Esophagus muscularis mucosa (tissue), 4 donors: ENCODE results near the gene PDS5A.

Experiments
- CTCF ChIP-seq, 3 experiments: fragments of 200-600 bp in 2 of 3; fragments of 450-650 bp in 1 of 3; sonication (generic) in 2 of 3; IDR thresholded peaks; one replicate each; pipeline ENCODE4 v1.5.1; 2017 to 2019; ENCODE audit warnings: antibody characterized with exemption in 3 of 3, mild to moderate bottlenecking in 2 of 3, moderate library complexity in 1 of 3
- EP300 ChIP-seq: sonication (generic); formaldehyde crosslinking; IDR thresholded peaks from one replicate; pipeline ENCODE4 v1.6.1; 2017; ENCODE audit warnings: antibody characterized with exemption
- POLR2A ChIP-seq: fragments of 450-650 bp; IDR thresholded peaks from one replicate; pipeline ENCODE4 v1.6.1; 2017; ENCODE audit warnings: antibody characterized with exemption, moderate library complexity, mild to moderate bottlenecking, low read depth
- POLR2AphosphoS5 ChIP-seq, 2 donors: sonication (generic); formaldehyde crosslinking; IDR thresholded peaks; one replicate each; pipeline ENCODE4 v1.6.1; 2017; ENCODE audit warnings: antibody characterized with exemption in 2 of 2

- no peak for TF ChIP-seq CTCF (IDR thresholded peaks at IDR 0.05)
- no peak for TF ChIP-seq POLR2A
- no peak for TF ChIP-seq POLR2AphosphoS5 (IDR thresholded peaks at IDR 0.05)
- TF ChIP-seq EP300, result no peak
Observed at GRCh38 chr4:39963656-39964055, 14.1 kb downstream of the PDS5A start.
